C4-2B (cell line): ENCODE results near the gene CEMIP.

Experiments used
- H3K27ac ChIP-seq: fragments of 450-650 bp; 2 replicates; pipeline ENCODE4 v1.5.1; 2017
- CTCF ChIP-seq: fragments of 450-650 bp; conservative IDR thresholded peaks from 2 replicates; pipeline ENCODE4 v1.5.1; 2017; ENCODE audit warnings: mild to moderate bottlenecking
- ZFX ChIP-seq: fragments of 450-650 bp; IDR thresholded peaks from 2 replicates; pipeline ENCODE4 v1.6.1; 2017

The CEMIP gene

GRCh38 chr15:80777826-80778620 lies 1.1 kb upstream of the CEMIP start:
- TF ChIP-seq CTCF (no peak), ZFX (no peak)
- H3K27ac ChIP-seq = no peak overlapping the region

- TF ChIP-seq ZFX (no peak), CTCF (no peak)
- H3K27ac ChIP-seq = no peak overlapping the region
Observed at GRCh38 chr15:80778621-80778963, 578 bp upstream of the CEMIP start.

GRCh38 chr15:80779658-80780415 lies 667 bp downstream of the CEMIP start:
- TF ChIP-seq CTCF = no peak
- no peak for TF ChIP-seq ZFX
- H3K27ac ChIP-seq = no peak overlapping the region

GRCh38 chr15:80780416-80781221 lies 1.4 kb downstream of the CEMIP start:
- H3K27ac ChIP-seq = no peak overlapping the region
- TF ChIP-seq CTCF (no peak), ZFX (no peak)

- no peak overlapping the region for H3K27ac ChIP-seq
- TF ChIP-seq ZFX (no peak), CTCF (no peak)
Observed at GRCh38 chr15:80783260-80783659, 4.1 kb downstream of the CEMIP start.

- no peak overlapping the region for H3K27ac ChIP-seq
- no peak for TF ChIP-seq CTCF
- TF ChIP-seq ZFX = no peak
Observed at GRCh38 chr15:80785335-80785734, 6.2 kb downstream of the CEMIP start.
